RWPE2 (cell line): ENCODE measurements around the gene UBE2L3.
"Not testable (repeated sequence)": the region's sequence is repeated elsewhere in the genome, so short reads cannot be mapped to it uniquely, and the experiment has no call there.

ENCODE experiments used
- ATAC-seq: fragments of 200-7000 bp; cut with Tn5 transposase; 3 replicates; pipeline ENCODE4 v1.9.1; 2021; ENCODE audit warnings: low read depth
- DNase-seq: peaks from one replicate; pipeline ENCODE4 v3.0.0-alpha.2; 2020; ENCODE audit warnings: low spot score
- H3K27ac ChIP-seq: fragments of 450-650 bp; 2 replicates; pipeline ENCODE4 v1.5.1; 2017; ENCODE audit warnings: mild to moderate bottlenecking; ENCODE audit not compliant: poor library complexity, severe bottlenecking
- H3K27me3 ChIP-seq: fragments of 250-450 bp; sonication (Bioruptor Pico); 2 replicates; pipeline ENCODE4 v1.5.1; 2021; ENCODE audit warnings: mild to moderate bottlenecking, moderate library complexity; ENCODE audit not compliant: insufficient read depth, poor library complexity, severe bottlenecking
- H3K36me3 ChIP-seq: fragments of 250-450 bp; sonication (Bioruptor Pico); 2 replicates; pipeline ENCODE4 v1.5.1; 2020; ENCODE audit warnings: low read depth, mild to moderate bottlenecking, moderate library complexity
- H3K4me1 ChIP-seq: fragments of 250-450 bp; sonication (Bioruptor Pico); 2 replicates; pipeline ENCODE4 v1.5.1; 2021; ENCODE audit warnings: mild to moderate bottlenecking, moderate library complexity; ENCODE audit not compliant: insufficient read depth, poor library complexity, severe bottlenecking
- H3K4me3 ChIP-seq: fragments of 250-450 bp; sonication (Bioruptor Pico); 2 replicates; pipeline ENCODE4 v1.5.1; 2021; ENCODE audit warnings: mild to moderate bottlenecking, moderate library complexity; ENCODE audit not compliant: severe bottlenecking
- H3K9me3 ChIP-seq: fragments of 250-450 bp; sonication (Bioruptor Pico); 2 replicates; pipeline ENCODE4 v1.5.1; 2021; ENCODE audit warnings: mild to moderate bottlenecking, moderate library complexity; ENCODE audit not compliant: severe bottlenecking
- CTCF ChIP-seq: fragments of 450-650 bp; IDR thresholded peaks from one replicate; pipeline ENCODE4 v1.5.1; 2017; ENCODE audit warnings: mild to moderate bottlenecking, moderate library complexity; ENCODE audit not compliant: poor library complexity, severe bottlenecking

The UBE2L3 gene

GRCh38 chr22:21573750-21574494 lies 6.4 kb downstream of the UBE2L3 start:
- ATAC-seq = no peak; the same call in 2 of the 3 replicates
- Histone ChIP-seq H3K27ac (peak overlapping the region; percentile 12), H3K27me3 (no peaks in the 10 kb centered on the region), H3K36me3 (peaks cover 23% of the 10 kb centered on the region; the same call in 1 of the 2 replicates), H3K4me3 (no peak overlapping the region), H3K9me3 (no peaks in the 10 kb centered on the region), H3K4me1 (peaks cover 24% of the 10 kb centered on the region)
- no peak for TF ChIP-seq CTCF
- DNase-seq = no peak

- H3K27ac ChIP-seq = no peak overlapping the region
- H3K4me3 ChIP-seq = no peak overlapping the region
- H3K27me3 ChIP-seq = no peaks in the 10 kb centered on the region
- peaks cover 4% of the 10 kb centered on the region for H3K4me1 ChIP-seq
- peaks cover 4% of the 10 kb centered on the region for H3K9me3 ChIP-seq
- H3K36me3 ChIP-seq = peaks cover 10% of the 10 kb centered on the region
- TF ChIP-seq CTCF = no peak
- DNase-seq = no peak
- ATAC-seq = no peak
Measured at GRCh38 chr22:21579474-21579851, 11.9 kb downstream of the UBE2L3 start.

GRCh38 chr22:21580623-21581007 lies 13.1 kb downstream of the UBE2L3 start:
- not testable (repeated sequence) for H3K4me1 ChIP-seq, H3K27ac ChIP-seq, H3K4me3 ChIP-seq, ATAC-seq, DNase-seq, H3K27me3 ChIP-seq, H3K9me3 ChIP-seq
- H3K36me3 ChIP-seq = peaks cover 13% of the 10 kb centered on the region

GRCh38 chr22:21581009-21581713 lies 13.6 kb downstream of the UBE2L3 start:
- H3K4me1 ChIP-seq, H3K9me3 ChIP-seq, DNase-seq, H3K4me3 ChIP-seq, H3K27me3 ChIP-seq, H3K27ac ChIP-seq, ATAC-seq: not testable (repeated sequence)
- H3K36me3 ChIP-seq = peaks cover 13% of the 10 kb centered on the region

GRCh38 chr22:21582801-21583740 lies 15.6 kb downstream of the UBE2L3 start:
- no peak for ATAC-seq
- Histone ChIP-seq H3K9me3 (peaks cover 4% of the 10 kb centered on the region), H3K36me3 (peaks cover 13% of the 10 kb centered on the region), H3K27me3 (no peaks in the 10 kb centered on the region), H3K27ac (no peak overlapping the region), H3K4me3 (no peak overlapping the region), H3K4me1 (no peaks in the 10 kb centered on the region)
- DNase-seq = no peak
- TF ChIP-seq CTCF = no peak
